Smooth muscle cell (in vitro differentiated cells): ENCODE results near the gene SMARCA4. TPM values are rescaled to one million over a fixed set of nuclear protein-coding genes. Genes with fewer than 3 reads are reported as not detected.

Experiments used
- DNase-seq: peaks from one replicate; lab custom pipeline; 2025; ENCODE audit not compliant: unreplicated experiment; lab: John Stamatoyannopoulos, UW
- H2AFZ ChIP-seq: fragments of 200-600 bp; sonication (generic); 2 replicates; pipeline ENCODE4 v1.6.0; 2016; ENCODE audit warnings: antibody characterized with exemption, low read depth, mild to moderate bottlenecking
- H3F3A ChIP-seq: fragments of 200-600 bp; sonication (generic); 2 replicates; pipeline ENCODE4 v1.6.0; 2017; ENCODE audit warnings: antibody characterized with exemption, low read depth
- H3K27ac ChIP-seq: fragments of 200-600 bp; sonication (generic); 2 replicates; pipeline ENCODE4 v1.5.1; 2016; ENCODE audit warnings: low read depth, mild to moderate bottlenecking
- H3K27me3 ChIP-seq: fragments of 200-600 bp; sonication (generic); 2 replicates; pipeline ENCODE4 v1.6.1; 2016; ENCODE audit warnings: low read depth, mild to moderate bottlenecking
- H3K36me3 ChIP-seq: fragments of 200-600 bp; sonication (generic); 2 replicates; pipeline ENCODE4 v1.5.1; 2016; ENCODE audit warnings: low read depth
- H3K4me1 ChIP-seq: fragments of 200-600 bp; sonication (generic); 2 replicates; pipeline ENCODE4 v1.5.1; 2016; ENCODE audit warnings: low read depth
- H3K4me2 ChIP-seq: fragments of 200-600 bp; sonication (generic); 2 replicates; pipeline ENCODE4 v1.6.0; 2016; ENCODE audit warnings: mild to moderate bottlenecking
- H3K4me3 ChIP-seq: fragments of 200-600 bp; sonication (generic); 2 replicates; pipeline ENCODE4 v1.5.1; 2016; ENCODE audit warnings: mild to moderate bottlenecking
- H3K79me2 ChIP-seq: fragments of 200-600 bp; sonication (generic); 2 replicates; pipeline ENCODE4 v1.6.0; 2016; ENCODE audit warnings: low read depth, mild to moderate bottlenecking
- H3K9ac ChIP-seq: fragments of 200-600 bp; sonication (generic); 2 replicates; pipeline ENCODE4 v1.6.0; 2016; ENCODE audit warnings: low read depth
- H3K9me3 ChIP-seq: fragments of 200-600 bp; sonication (generic); replicated peaks from 2 replicates; pipeline ENCODE4 v1.5.1; 2016; ENCODE audit warnings: low read depth
- H4K20me1 ChIP-seq: fragments of 200-600 bp; sonication (generic); 2 replicates; pipeline ENCODE4 v1.6.0; 2016; ENCODE audit warnings: low read depth
- CTCF ChIP-seq: fragments of 200-600 bp; sonication (generic); IDR thresholded peaks from 2 replicates; pipeline ENCODE4 v1.5.1; 2017; ENCODE audit warnings: borderline replicate concordance, mild to moderate bottlenecking, antibody characterized with exemption; ENCODE audit not compliant: insufficient read depth, poor library complexity, severe bottlenecking
- WGBS: methylation state at CpG from one replicate; pipeline ENCODE4 v1.1.7; 2016; ENCODE audit warnings: low lambda C conversion rate; 5-methylcytosine and 5-hydroxymethylcytosine counted together
- polyA plus RNA-seq: library from polyadenylated mRNA; unstranded; fragments of >200 nt; fragmentation: Nextera tagmentation; extraction: Ambion mirVana; gene quantifications from 2 replicates; pipeline ENCODE4 v1.2.1, GENCODE V29; 2016
- total RNA-seq: library from RNA; depleted of rRNA; stranded (reverse); fragments of >200 nt; gene quantifications from 2 replicates; pipeline ENCODE4 v1.2.3, GENCODE V29; 2014

Gene SMARCA4
- total and polyA plus RNA-seq, 2 experiments from 2014 or later, result 59.6 to 100 TPM

- no peak for DNase-seq
- peaks cover 100% of the 10 kb centered on the region for H4K20me1 ChIP-seq
- H3K9ac ChIP-seq, result no peak overlapping the region
- no peaks in the 10 kb centered on the region for H3K27me3 ChIP-seq
- H3F3A ChIP-seq, result peaks cover 25% of the 10 kb centered on the region
- peaks cover 83% of the 10 kb centered on the region for H3K79me2 ChIP-seq
- no peaks in the 10 kb centered on the region for H3K4me1 ChIP-seq
- no peak overlapping the region for H3K27ac ChIP-seq
- no peak overlapping the region for H2AFZ ChIP-seq
- no peak overlapping the region for H3K4me3 ChIP-seq
- 95% methylated on average over 36 of the region's 36 CpGs for WGBS
- H3K36me3 ChIP-seq, result peaks cover 32% of the 10 kb centered on the region
- no peak overlapping the region for H3K4me2 ChIP-seq
- H3K9me3 ChIP-seq, result no peaks in the 10 kb centered on the region
- TF ChIP-seq CTCF, result no peak
Measured at GRCh38 chr19:11105014-11105636, 144.3 kb downstream of the SMARCA4 start.

- 68% methylated on average over 13 of the region's 13 CpGs for WGBS
- H3K79me2 ChIP-seq, result peaks cover 73% of the 10 kb centered on the region
Measured at GRCh38 chr19:11106477-11106876, 145.6 kb downstream of the SMARCA4 start.

GRCh38 chr19:11108746-11109145, 147.9 kb downstream of the SMARCA4 start:
- no peak overlapping the region for H3K4me3 ChIP-seq
- no peak for TF ChIP-seq CTCF
- H2AFZ ChIP-seq, result no peak overlapping the region
- H3K79me2 ChIP-seq, result peaks cover 58% of the 10 kb centered on the region
- no peak for DNase-seq
- H3F3A ChIP-seq, result peaks cover 25% of the 10 kb centered on the region
- H3K4me2 ChIP-seq, result no peak overlapping the region
- H3K27me3 ChIP-seq, result no peaks in the 10 kb centered on the region
- H3K36me3 ChIP-seq, result peaks cover 39% of the 10 kb centered on the region
- H4K20me1 ChIP-seq, result peaks cover 100% of the 10 kb centered on the region
- no peaks in the 10 kb centered on the region for H3K4me1 ChIP-seq
- no peak overlapping the region for H3K9ac ChIP-seq
- 98% methylated on average over 6 of the region's 6 CpGs for WGBS
- no peak overlapping the region for H3K27ac ChIP-seq
- H3K9me3 ChIP-seq, result no peaks in the 10 kb centered on the region

More at GRCh38 chr19:11106477-11106876, 145.6 kb downstream of the SMARCA4 start:
- no peaks in the 10 kb centered on the region for H3K27me3 ChIP-seq
- peaks cover 100% of the 10 kb centered on the region for H4K20me1 ChIP-seq
- no peaks in the 10 kb centered on the region for H3K9me3 ChIP-seq
- no peak for TF ChIP-seq CTCF
- no peak for DNase-seq
- no peak overlapping the region for H3K4me2 ChIP-seq
- no peak overlapping the region for H3K9ac ChIP-seq
- H3K4me3 ChIP-seq, result no peak overlapping the region
- no peaks in the 10 kb centered on the region for H3K4me1 ChIP-seq
- peaks cover 25% of the 10 kb centered on the region for H3F3A ChIP-seq
- no peak overlapping the region for H3K27ac ChIP-seq
- H3K36me3 ChIP-seq, result peaks cover 36% of the 10 kb centered on the region
- no peak overlapping the region for H2AFZ ChIP-seq
